ENCODE results near the gene DBI.
"Not testable (repeated sequence)": the region's sequence is repeated elsewhere in the genome, so short reads cannot be mapped to it uniquely, and the experiment has no call there.

The DBI gene

GRCh38 chr2:119365436-119365835, 1.3 kb upstream of the DBI start:
- Histone ChIP-seq H3K27ac (ENCODE audit: low read depth, low read length) (no peak overlapping the region), H3K4me1 (ENCODE audit: control insufficient read depth, insufficient read depth, low read length, unreplicated experiment) (peaks cover 17% of the 10 kb centered on the region), H3K4me3 (ENCODE audit: low read depth, low read length) (peak overlapping the region; percentile 88)

GRCh38 chr2:119366161-119366648, 572 bp upstream of the DBI start:
- no peaks in the 10 kb centered on the region for H3K27me3 ChIP-seq (ENCODE audit: insufficient read depth, low read length)
- H2AFZ ChIP-seq (ENCODE audit: low read length, unreplicated experiment), result peak overlapping the region; percentile 96
- peaks cover 38% of the 10 kb centered on the region for H3K79me2 ChIP-seq (ENCODE audit: control insufficient read depth, insufficient read depth, low read length, unreplicated experiment)
- H3K27ac ChIP-seq (ENCODE audit: low read depth, low read length), result peak overlapping the region; percentile 14; the same call in 1 of the 2 replicates
- peaks cover 17% of the 10 kb centered on the region for H3K36me3 ChIP-seq (ENCODE audit: insufficient read depth, low read length)
- H3K4me3 ChIP-seq (ENCODE audit: low read depth, low read length), result peak overlapping the region; percentile 88
- H3K4me1 ChIP-seq (ENCODE audit: control insufficient read depth, insufficient read depth, low read length, unreplicated experiment), result peaks cover 17% of the 10 kb centered on the region

More at GRCh38 chr2:119365436-119365835, 1.3 kb upstream of the DBI start:
- Histone ChIP-seq H2AFZ (ENCODE audit: low read length, unreplicated experiment) (peak overlapping the region; percentile 96), H3K36me3 (ENCODE audit: insufficient read depth, low read length) (peaks cover 9% of the 10 kb centered on the region; the same call in 1 of the 2 replicates), H3K79me2 (ENCODE audit: control insufficient read depth, insufficient read depth, low read length, unreplicated experiment) (peaks cover 38% of the 10 kb centered on the region), H3K27me3 (ENCODE audit: insufficient read depth, low read length) (no peaks in the 10 kb centered on the region)

GRCh38 chr2:119367472-119368099, 809 bp downstream of the DBI start:
- peaks cover 30% of the 10 kb centered on the region for H3K36me3 ChIP-seq (ENCODE audit: insufficient read depth, low read length)
- H3K79me2 ChIP-seq (ENCODE audit: control insufficient read depth, insufficient read depth, low read length, unreplicated experiment), result peaks cover 38% of the 10 kb centered on the region
- no peak overlapping the region; the same call in 1 of the 2 replicates for H3K27ac ChIP-seq (ENCODE audit: low read depth, low read length)
- H3K4me1 ChIP-seq (ENCODE audit: control insufficient read depth, insufficient read depth, low read length, unreplicated experiment), result peaks cover 17% of the 10 kb centered on the region
- H3K27me3 ChIP-seq (ENCODE audit: insufficient read depth, low read length), result no peaks in the 10 kb centered on the region
- peak overlapping the region; percentile 88 for H3K4me3 ChIP-seq (ENCODE audit: low read depth, low read length)
- H2AFZ ChIP-seq (ENCODE audit: low read length, unreplicated experiment), result peak overlapping the region; percentile 19

GRCh38 chr2:119369845-119370244, 3.1 kb downstream of the DBI start:
- Histone ChIP-seq H3K79me2 (ENCODE audit: control insufficient read depth, insufficient read depth, low read length, unreplicated experiment) (peaks cover 35% of the 10 kb centered on the region), H3K36me3 (ENCODE audit: insufficient read depth, low read length) (peaks cover 37% of the 10 kb centered on the region), H3K27ac (ENCODE audit: low read depth, low read length) (no peak overlapping the region), H3K4me3 (ENCODE audit: low read depth, low read length) (no peak overlapping the region), H3K4me1 (ENCODE audit: control insufficient read depth, insufficient read depth, low read length, unreplicated experiment) (peaks cover 16% of the 10 kb centered on the region), H2AFZ (ENCODE audit: low read length, unreplicated experiment) (no peak overlapping the region), H3K27me3 (ENCODE audit: insufficient read depth, low read length) (no peaks in the 10 kb centered on the region)

- H3K27me3 ChIP-seq (ENCODE audit: insufficient read depth, low read length), result no peaks in the 10 kb centered on the region
- H3K79me2 ChIP-seq (ENCODE audit: control insufficient read depth, insufficient read depth, low read length, unreplicated experiment), result peaks cover 23% of the 10 kb centered on the region
- H2AFZ ChIP-seq (ENCODE audit: low read length, unreplicated experiment), result no peak overlapping the region
- peaks cover 7% of the 10 kb centered on the region for H3K4me1 ChIP-seq (ENCODE audit: control insufficient read depth, insufficient read depth, low read length, unreplicated experiment)
- peaks cover 37% of the 10 kb centered on the region for H3K36me3 ChIP-seq (ENCODE audit: insufficient read depth, low read length)
- no peak overlapping the region for H3K27ac ChIP-seq (ENCODE audit: low read depth, low read length)
- H3K4me3 ChIP-seq (ENCODE audit: low read depth, low read length), result no peak overlapping the region
Observed at GRCh38 chr2:119371111-119371510, 4.3 kb downstream of the DBI start.

- no peak overlapping the region for H3K4me3 ChIP-seq (ENCODE audit: low read depth, low read length)
- peaks cover 13% of the 10 kb centered on the region for H3K79me2 ChIP-seq (ENCODE audit: control insufficient read depth, insufficient read depth, low read length, unreplicated experiment)
- H2AFZ ChIP-seq (ENCODE audit: low read length, unreplicated experiment), result no peak overlapping the region
- H3K27ac ChIP-seq (ENCODE audit: low read depth, low read length), result no peak overlapping the region
- no peaks in the 10 kb centered on the region for H3K27me3 ChIP-seq (ENCODE audit: insufficient read depth, low read length)
- H3K4me1 ChIP-seq (ENCODE audit: control insufficient read depth, insufficient read depth, low read length, unreplicated experiment), result peaks cover 5% of the 10 kb centered on the region
- peaks cover 37% of the 10 kb centered on the region for H3K36me3 ChIP-seq (ENCODE audit: insufficient read depth, low read length)
Observed at GRCh38 chr2:119372778-119373568, 6.2 kb downstream of the DBI start.

GRCh38 chr2:119373907-119374745, 7.3 kb downstream of the DBI start:
- H3K27ac ChIP-seq (ENCODE audit: low read depth, low read length); H3K79me2 ChIP-seq (ENCODE audit: control insufficient read depth, insufficient read depth, low read length, unreplicated experiment); H2AFZ ChIP-seq (ENCODE audit: low read length, unreplicated experiment); H3K4me1 ChIP-seq (ENCODE audit: control insufficient read depth, insufficient read depth, low read length, unreplicated experiment); H3K4me3 ChIP-seq (ENCODE audit: low read depth, low read length); H3K27me3 ChIP-seq (ENCODE audit: insufficient read depth, low read length): not testable (repeated sequence)
- peaks cover 35% of the 10 kb centered on the region for H3K36me3 ChIP-seq (ENCODE audit: insufficient read depth, low read length)

GRCh38 chr2:119376406-119376805, 9.6 kb downstream of the DBI start:
- not testable (repeated sequence) for H3K4me3 ChIP-seq (ENCODE audit: low read depth, low read length); H2AFZ ChIP-seq (ENCODE audit: low read length, unreplicated experiment); H3K27ac ChIP-seq (ENCODE audit: low read depth, low read length); H3K27me3 ChIP-seq (ENCODE audit: insufficient read depth, low read length); H3K79me2 ChIP-seq (ENCODE audit: control insufficient read depth, insufficient read depth, low read length, unreplicated experiment); H3K4me1 ChIP-seq (ENCODE audit: control insufficient read depth, insufficient read depth, low read length, unreplicated experiment)
- H3K36me3 ChIP-seq (ENCODE audit: insufficient read depth, low read length), result peaks cover 18% of the 10 kb centered on the region; the same call in 1 of the 2 replicates

GRCh38 chr2:119376810-119377209, 10.0 kb downstream of the DBI start:
- H3K4me1 ChIP-seq (ENCODE audit: control insufficient read depth, insufficient read depth, low read length, unreplicated experiment), result no peaks in the 10 kb centered on the region
- no peak overlapping the region for H3K27ac ChIP-seq (ENCODE audit: low read depth, low read length)
- H3K36me3 ChIP-seq (ENCODE audit: insufficient read depth, low read length), result peaks cover 14% of the 10 kb centered on the region; the same call in 1 of the 2 replicates
- no peak overlapping the region for H2AFZ ChIP-seq (ENCODE audit: low read length, unreplicated experiment)
- no peaks in the 10 kb centered on the region for H3K79me2 ChIP-seq (ENCODE audit: control insufficient read depth, insufficient read depth, low read length, unreplicated experiment)
- no peaks in the 10 kb centered on the region for H3K27me3 ChIP-seq (ENCODE audit: insufficient read depth, low read length)
- H3K4me3 ChIP-seq (ENCODE audit: low read depth, low read length), result no peak overlapping the region

GRCh38 chr2:119377294-119377992, 10.7 kb downstream of the DBI start:
- Histone ChIP-seq H3K79me2 (ENCODE audit: control insufficient read depth, insufficient read depth, low read length, unreplicated experiment) (no peaks in the 10 kb centered on the region), H3K27ac (ENCODE audit: low read depth, low read length) (no peak overlapping the region), H2AFZ (ENCODE audit: low read length, unreplicated experiment) (no peak overlapping the region)

More at GRCh38 chr2:119377294-119377992, 10.7 kb downstream of the DBI start:
- no peak overlapping the region for H3K4me3 ChIP-seq (ENCODE audit: low read depth, low read length)
- no peaks in the 10 kb centered on the region for H3K27me3 ChIP-seq (ENCODE audit: insufficient read depth, low read length)
- no peaks in the 10 kb centered on the region for H3K4me1 ChIP-seq (ENCODE audit: control insufficient read depth, insufficient read depth, low read length, unreplicated experiment)
- H3K36me3 ChIP-seq (ENCODE audit: insufficient read depth, low read length), result peaks cover 8% of the 10 kb centered on the region; the same call in 1 of the 2 replicates

Data from ACC112 (cell line).